SH-SY5Y (cell line): Measurements from ENCODE around the gene SHB.

Experiments used
- GATA2 ChIP-seq: IDR thresholded peaks from 2 replicates; pipeline ENCODE4 v1.6.1; 2011; ENCODE audit warnings: mild to moderate bottlenecking, low read depth, low read length
- GATA3 ChIP-seq: IDR thresholded peaks from 2 replicates; pipeline ENCODE4 v1.6.1; 2011; ENCODE audit warnings: low read depth, mild to moderate bottlenecking, low read length, moderate library complexity

- TF ChIP-seq GATA2 (no peak), GATA3 (no peak)
Observed at GRCh38 chr9:38022203-38022895, 46.7 kb downstream of the SHB start.
